ENCODE measurements around the gene SBF2.
"Not testable (repeated sequence)": the region's sequence is repeated elsewhere in the genome, so short reads cannot be mapped to it uniquely, and the experiment has no call there.

Gene SBF2

DNA sequence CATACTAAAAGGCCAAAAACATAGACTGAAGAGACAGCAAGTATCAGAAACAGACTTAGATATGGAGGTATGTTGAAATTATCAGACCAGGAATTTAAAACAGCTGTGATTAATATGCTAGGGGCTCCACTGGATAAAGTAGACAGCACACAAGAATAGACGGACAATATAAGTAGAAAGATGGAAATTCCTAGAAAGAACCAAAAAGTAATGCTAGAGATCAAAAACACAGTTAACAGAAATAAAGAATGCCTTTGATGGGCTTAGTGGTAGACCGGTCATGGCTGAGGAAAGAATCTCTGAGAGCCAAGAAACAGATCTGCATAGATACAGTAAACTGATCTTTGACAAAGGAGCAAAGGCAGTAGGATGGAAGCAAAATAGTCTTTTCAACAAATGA, 380.0 kb downstream of the SBF2 start:
- no peak overlapping the region for H3K4me3 ChIP-seq (ENCODE audit: low read depth, low read length)
- no peaks in the 10 kb centered on the region for H3K9me3 ChIP-seq (ENCODE audit: severe bottlenecking)
- DNase-seq: no peak
- no peaks in the 10 kb centered on the region for H3K27me3 ChIP-seq (ENCODE audit: insufficient read depth, low read depth, severe bottlenecking)
- no peak overlapping the region for H3K27ac ChIP-seq
- TF ChIP-seq, protein P1, sequence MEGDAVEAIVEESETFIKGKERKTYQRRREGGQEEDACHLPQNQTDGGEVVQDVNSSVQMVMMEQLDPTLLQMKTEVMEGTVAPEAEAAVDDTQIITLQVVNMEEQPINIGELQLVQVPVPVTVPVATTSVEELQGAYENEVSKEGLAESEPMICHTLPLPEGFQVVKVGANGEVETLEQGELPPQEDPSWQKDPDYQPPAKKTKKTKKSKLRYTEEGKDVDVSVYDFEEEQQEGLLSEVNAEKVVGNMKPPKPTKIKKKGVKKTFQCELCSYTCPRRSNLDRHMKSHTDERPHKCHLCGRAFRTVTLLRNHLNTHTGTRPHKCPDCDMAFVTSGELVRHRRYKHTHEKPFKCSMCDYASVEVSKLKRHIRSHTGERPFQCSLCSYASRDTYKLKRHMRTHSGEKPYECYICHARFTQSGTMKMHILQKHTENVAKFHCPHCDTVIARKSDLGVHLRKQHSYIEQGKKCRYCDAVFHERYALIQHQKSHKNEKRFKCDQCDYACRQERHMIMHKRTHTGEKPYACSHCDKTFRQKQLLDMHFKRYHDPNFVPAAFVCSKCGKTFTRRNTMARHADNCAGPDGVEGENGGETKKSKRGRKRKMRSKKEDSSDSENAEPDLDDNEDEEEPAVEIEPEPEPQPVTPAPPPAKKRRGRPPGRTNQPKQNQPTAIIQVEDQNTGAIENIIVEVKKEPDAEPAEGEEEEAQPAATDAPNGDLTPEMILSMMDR (IDR thresholded peaks at IDR 0.05; ENCODE audit: low read depth, low read length): no peak
- no peaks in the 10 kb centered on the region for H3K36me3 ChIP-seq

DNA sequence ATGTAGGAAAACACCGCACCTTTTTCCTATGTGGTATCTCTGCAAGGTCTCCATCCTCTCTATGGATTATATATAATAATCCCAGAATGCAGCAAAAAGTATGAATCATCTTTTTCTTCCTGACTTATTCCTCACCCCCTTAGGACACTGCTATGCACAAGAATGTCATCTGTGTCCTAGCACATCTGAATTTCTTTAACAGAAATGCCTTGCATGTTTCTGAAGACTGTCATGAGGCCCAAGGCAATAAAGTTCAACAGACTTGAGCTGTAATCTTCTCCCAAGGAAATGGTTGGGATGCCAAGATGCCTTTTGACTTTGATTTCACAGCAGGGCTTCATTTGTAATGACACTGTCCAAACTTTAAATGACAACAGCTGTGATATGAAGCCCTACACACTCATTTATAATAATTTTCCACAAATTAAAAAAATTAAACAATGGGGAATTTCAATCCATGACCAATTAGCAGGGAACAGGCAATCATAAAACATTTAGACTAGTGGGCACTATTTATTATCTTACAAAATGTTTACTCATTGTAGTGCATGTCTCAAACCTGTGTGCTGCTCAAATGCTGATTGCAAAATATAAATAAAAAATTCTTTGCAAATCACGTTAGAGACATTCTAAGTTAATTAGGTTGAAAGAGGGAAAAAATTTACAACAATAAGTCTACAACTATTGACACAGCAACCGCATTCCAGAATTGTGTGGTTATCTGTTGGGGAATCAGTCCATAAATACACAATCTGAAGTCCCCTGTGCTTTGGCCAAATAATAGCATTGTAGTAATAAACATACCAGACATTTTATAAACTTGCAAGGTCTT, 387.8 kb downstream of the SBF2 start:
- DNase-seq: no peak
- H3K4me3 ChIP-seq (ENCODE audit: low read depth, low read length): no peak overlapping the region
- no peak overlapping the region for H3K27ac ChIP-seq
- no peaks in the 10 kb centered on the region for H3K27me3 ChIP-seq (ENCODE audit: insufficient read depth, low read depth, severe bottlenecking)
- TF ChIP-seq, protein P1 (IDR thresholded peaks at IDR 0.05; ENCODE audit: low read depth, low read length): no peak
- H3K36me3 ChIP-seq: no peaks in the 10 kb centered on the region
- no peaks in the 10 kb centered on the region for H3K9me3 ChIP-seq (ENCODE audit: severe bottlenecking)

DNA sequence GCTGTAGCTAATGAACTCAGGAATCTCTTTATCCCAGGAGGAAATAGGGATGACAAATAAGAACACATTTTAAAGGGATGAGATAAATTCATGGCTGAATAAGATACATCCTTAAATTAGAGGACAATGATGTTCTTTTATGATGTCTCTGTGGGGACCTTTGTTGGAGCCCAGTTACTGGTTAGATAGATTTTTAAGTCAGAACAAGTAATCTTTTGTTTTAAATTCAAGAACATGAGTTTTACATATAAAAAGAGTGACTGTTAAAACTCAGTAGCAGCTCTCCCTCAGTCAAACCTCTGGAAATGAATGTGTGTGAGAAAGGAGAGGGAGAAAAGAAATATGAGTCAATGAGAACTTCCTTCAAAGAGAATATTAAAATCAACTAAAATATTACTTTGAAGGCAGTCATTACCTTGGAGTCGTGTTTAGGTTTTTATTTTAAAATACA, 388.5 kb downstream of the SBF2 start:
- no peak overlapping the region for H3K27ac ChIP-seq
- no peaks in the 10 kb centered on the region for H3K27me3 ChIP-seq (ENCODE audit: insufficient read depth, low read depth, severe bottlenecking)
- DNase-seq: no peak
- H3K9me3 ChIP-seq (ENCODE audit: severe bottlenecking): no peaks in the 10 kb centered on the region
- H3K4me3 ChIP-seq (ENCODE audit: low read depth, low read length): no peak overlapping the region
- TF ChIP-seq, protein P1 (IDR thresholded peaks at IDR 0.05; ENCODE audit: low read depth, low read length): no peak
- no peaks in the 10 kb centered on the region for H3K36me3 ChIP-seq

DNA sequence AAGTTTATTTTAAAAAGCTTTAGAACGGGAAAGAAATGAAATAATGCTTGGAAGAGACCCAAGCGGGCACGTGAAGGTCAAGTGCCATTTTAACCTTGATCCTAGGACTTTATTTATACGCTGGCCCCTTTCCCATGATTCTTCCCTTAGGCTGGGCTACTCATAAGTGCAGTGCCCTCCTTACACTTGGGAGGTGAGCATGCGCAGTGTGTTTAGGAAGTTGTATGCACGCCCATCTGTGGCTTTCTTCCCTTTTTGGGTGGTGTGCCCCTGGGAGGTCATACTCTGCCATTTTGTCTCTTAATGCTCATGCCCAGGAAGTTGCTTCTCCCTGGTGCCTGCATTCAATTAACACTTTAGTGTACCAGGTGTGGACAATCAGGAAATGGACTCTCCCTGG, 390.4 kb downstream of the SBF2 start:
- H3K9me3 ChIP-seq (ENCODE audit: severe bottlenecking): no peaks in the 10 kb centered on the region
- no peaks in the 10 kb centered on the region for H3K36me3 ChIP-seq
- H3K27ac ChIP-seq: no peak overlapping the region
- no peaks in the 10 kb centered on the region for H3K27me3 ChIP-seq (ENCODE audit: insufficient read depth, low read depth, severe bottlenecking)
- H3K4me3 ChIP-seq (ENCODE audit: low read depth, low read length): no peak overlapping the region
- TF ChIP-seq, protein P1 (IDR thresholded peaks at IDR 0.05; ENCODE audit: low read depth, low read length): no peak
- DNase-seq: no peak

DNA sequence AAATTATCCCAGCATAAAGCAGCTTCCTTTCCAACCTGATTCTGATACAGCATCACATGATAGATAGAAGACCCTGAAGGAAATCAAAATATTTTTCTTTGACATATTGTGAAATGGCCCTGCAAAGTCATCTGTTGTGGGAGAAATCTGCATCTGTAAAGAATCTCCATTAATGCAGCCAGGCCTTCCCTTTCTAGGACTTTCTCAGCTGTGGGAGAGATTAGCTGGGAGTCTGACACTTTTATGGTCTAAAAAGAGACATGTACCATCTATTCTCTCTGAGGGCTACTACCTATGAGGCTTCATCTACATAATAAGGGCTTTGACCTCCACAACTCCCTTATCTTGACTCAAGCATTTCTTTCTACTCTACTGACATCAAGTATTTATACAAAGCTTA, 392.1 kb downstream of the SBF2 start:
- Histone ChIP-seq H3K27me3 (ENCODE audit: insufficient read depth, low read depth, severe bottlenecking) (no peaks in the 10 kb centered on the region), H3K36me3 (no peaks in the 10 kb centered on the region), H3K27ac (no peak overlapping the region), H3K9me3 (ENCODE audit: severe bottlenecking) (no peaks in the 10 kb centered on the region), H3K4me3 (ENCODE audit: low read depth, low read length) (no peak overlapping the region)
- DNase-seq: no peak
- TF ChIP-seq, protein P1 (IDR thresholded peaks at IDR 0.05; ENCODE audit: low read depth, low read length): no peak

- DNase-seq; H3K27me3 ChIP-seq (ENCODE audit: insufficient read depth, low read depth, severe bottlenecking); H3K9me3 ChIP-seq (ENCODE audit: severe bottlenecking); H3K27ac ChIP-seq; H3K4me3 ChIP-seq (ENCODE audit: low read depth, low read length); H3K36me3 ChIP-seq: not testable (repeated sequence)
Measured at GRCh38 chr11:9900253-9900652, 393.8 kb downstream of the SBF2 start.

Measured in WERI-Rb-1 (cell line).